GM12892 (cell line): ENCODE results near the gene AATF.

Source experiments
- DNase-seq: peaks from one replicate; pipeline ENCODE4 v3.0.0; 2011; ENCODE audit not compliant: insufficient read length
- FAIRE-seq: peaks from 2 replicates; lab custom pipeline; 2011; peaks lifted over from hg19 to GRCh38; lab: Jason Lieb, UNC
- POLR2A ChIP-seq: IDR thresholded peaks from 2 replicates; pipeline ENCODE4 v1.6.1; 2011; ENCODE audit warnings: low read depth, low read length, control low read depth
- POLR2AphosphoS5 ChIP-seq: IDR thresholded peaks from 2 replicates; pipeline ENCODE4 v1.6.1; 2011; ENCODE audit warnings: low read depth, low read length, control low read depth
- TAF1 ChIP-seq: IDR thresholded peaks from 2 replicates; pipeline ENCODE4 v1.6.1; 2011; ENCODE audit warnings: low read depth, mild to moderate bottlenecking, control low read depth, low read length, borderline replicate concordance

AATF gene

GRCh38 chr17:36932383-36932693 is 16.4 kb upstream of the AATF start:
- FAIRE-seq (no peak), DNase-seq (no peak)
- TF ChIP-seq TAF1, result no peak
- TF ChIP-seq POLR2A, result no peak
- no peak for TF ChIP-seq POLR2AphosphoS5

- TF ChIP-seq POLR2A (no peak), POLR2AphosphoS5 (no peak), TAF1 (no peak)
- FAIRE-seq (no peak), DNase-seq (no peak)
These were observed 15.9 kb upstream of the AATF start for GRCh38 chr17:36932694-36933511.

GRCh38 chr17:36933512-36934143 is 15.1 kb upstream of the AATF start:
- FAIRE-seq, result no peak
- DNase-seq, result no peak
- TF ChIP-seq TAF1, result no peak
- no peak for TF ChIP-seq POLR2AphosphoS5
- TF ChIP-seq POLR2A, result no peak

GRCh38 chr17:36934144-36934691 is 14.5 kb upstream of the AATF start:
- TF ChIP-seq POLR2AphosphoS5 (no peak), TAF1 (no peak), POLR2A (no peak)
- FAIRE-seq (no peak), DNase-seq (no peak)

- TF ChIP-seq TAF1 (no peak), POLR2A (no peak), POLR2AphosphoS5 (no peak)
- no peak for DNase-seq
- FAIRE-seq, result no peak
These were observed 13.8 kb upstream of the AATF start for GRCh38 chr17:36934692-36935630.

GRCh38 chr17:36935671-36936454 is 12.9 kb upstream of the AATF start:
- FAIRE-seq (no peak), DNase-seq (no peak)
- no peak for TF ChIP-seq POLR2A
- TF ChIP-seq POLR2AphosphoS5, result no peak
- TF ChIP-seq TAF1, result no peak

- TF ChIP-seq POLR2AphosphoS5, result no peak
- TF ChIP-seq TAF1, result no peak
- TF ChIP-seq POLR2A, result no peak
- DNase-seq (no peak), FAIRE-seq (no peak)
These were observed 12.2 kb upstream of the AATF start for GRCh38 chr17:36936455-36937000.

GRCh38 chr17:36937001-36937958 is 11.5 kb upstream of the AATF start, which contains the start of gene LHX1:
Gene LHX1 (plus strand): TSS chr17:36937475. CDS start chr17:36938198, 723 bp downstream.
- TF ChIP-seq TAF1, result no peak
- no peak for TF ChIP-seq POLR2AphosphoS5
- TF ChIP-seq POLR2A, result no peak
- no peak for FAIRE-seq
- DNase-seq, result no peak

GRCh38 chr17:36937959-36938565 is 10.7 kb upstream of the AATF start:
- DNase-seq, result no peak
- TF ChIP-seq TAF1 (no peak), POLR2A (no peak), POLR2AphosphoS5 (no peak)

More at GRCh38 chr17:36937959-36938565, 10.7 kb upstream of the AATF start:
- FAIRE-seq, result no peak
